Retina (tissue), 1 donor: ENCODE data around the gene RANGRF.
"Not testable (repeated sequence)": the region's sequence is repeated elsewhere in the genome, so short reads cannot be mapped to it uniquely, and the experiment has no call there.

Experiments used
- DNase-seq: peaks from one replicate; pipeline ENCODE4 v3.0.0-alpha.2; 2016

RANGRF gene

GRCh38 chr17:8288336-8289102, at the start of gene RANGRF:
TSS of gene RANGRF (plus strand) at chr17:8288670. CDS start at chr17:8288789, 119 bp downstream.
- DNase-seq: peak; percentile 96

DNA sequence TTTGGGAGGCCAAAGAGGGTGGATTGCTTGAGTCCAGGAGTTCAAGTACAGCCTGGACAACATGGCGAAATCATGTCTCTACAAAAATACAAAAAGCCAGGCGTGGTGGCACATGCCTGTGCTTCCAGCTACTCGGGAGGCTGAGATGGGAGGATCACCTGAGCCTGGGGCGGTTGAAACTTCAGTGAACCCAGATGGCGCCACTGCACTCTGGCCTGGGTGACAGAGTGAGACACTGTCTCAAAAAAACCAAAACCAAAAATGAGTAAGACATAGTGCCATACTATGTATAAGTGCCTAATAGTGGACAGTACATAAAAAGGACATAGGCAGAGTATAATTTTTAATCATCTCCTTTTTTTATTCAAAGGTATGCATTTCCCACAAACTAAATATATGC, 44.6 kb upstream of the RANGRF start:
- no peak for DNase-seq

GRCh38 chr17:8244768-8245167, 43.7 kb upstream of the RANGRF start:
- DNase-seq: no peak

DNA sequence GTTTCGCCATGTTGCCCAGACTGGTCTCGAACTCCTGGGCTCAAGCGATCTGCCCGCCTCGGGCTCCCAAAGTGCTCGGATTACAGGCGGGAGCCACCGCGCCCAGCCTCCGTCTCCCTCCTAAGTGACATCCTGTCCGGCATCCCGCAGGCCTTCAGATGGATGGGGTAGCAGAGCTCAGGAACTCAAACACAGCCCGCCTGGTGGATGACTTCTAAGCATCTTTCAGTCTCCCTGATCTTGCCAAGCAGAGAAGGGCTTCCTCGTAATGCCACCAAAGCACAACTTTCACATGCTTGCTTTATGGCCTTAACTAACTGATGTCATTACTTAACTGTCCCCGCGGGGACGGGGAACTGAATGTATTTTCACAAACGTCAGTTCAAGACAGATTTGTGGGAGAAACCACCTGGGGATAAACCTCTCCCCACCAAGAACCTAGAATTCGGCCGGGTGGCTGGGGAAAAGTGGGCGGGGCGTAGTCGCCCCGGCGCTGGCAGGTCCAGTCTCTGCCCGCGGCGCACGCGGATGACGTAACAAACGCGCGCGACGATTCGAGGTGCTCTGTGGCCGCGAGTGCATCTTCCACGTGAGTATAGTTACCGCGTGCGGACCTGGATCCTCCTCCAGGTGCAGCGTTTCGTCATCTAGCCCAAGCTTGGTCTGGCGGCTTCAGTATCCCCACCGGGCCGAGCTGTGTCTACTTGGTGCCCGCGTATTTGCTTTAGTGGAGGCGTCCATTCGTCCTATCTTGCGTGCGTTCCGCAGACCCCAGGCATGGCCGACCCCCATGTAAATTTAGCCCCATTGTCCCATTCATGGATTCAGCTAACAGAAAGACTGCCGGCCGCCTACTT, 39.5 kb upstream of the RANGRF start, which contains the start of gene PFAS:
Gene PFAS (plus strand): TSS at position 539 of the 857 bp plus-strand sequence. CDS start 4,649 bp downstream, outside the sequence.
- peak; percentile 97 for DNase-seq

- no peak for DNase-seq
Measured at GRCh38 chr17:8249621-8250500, 38.6 kb upstream of the RANGRF start.

DNA sequence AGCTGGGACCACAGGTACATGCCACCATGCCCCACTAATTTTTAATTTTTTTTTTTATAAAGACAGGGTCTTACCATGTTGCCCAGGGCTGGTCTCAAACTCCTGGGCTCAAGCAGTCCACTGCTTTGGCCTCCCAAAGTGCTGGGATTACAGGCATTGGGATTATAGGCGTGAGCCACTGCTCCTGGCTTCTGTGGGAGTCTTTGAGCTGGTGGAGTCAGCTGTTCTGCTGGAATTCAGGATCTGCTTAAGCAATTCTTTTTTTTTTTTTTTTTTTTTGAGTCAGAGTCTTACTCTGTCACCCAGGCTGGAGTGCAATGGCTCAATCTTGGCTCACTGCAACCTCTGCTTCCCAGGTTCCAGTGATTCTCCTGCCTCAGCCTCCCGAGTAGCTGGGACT, 37.1 kb upstream of the RANGRF start:
- DNase-seq: not testable (repeated sequence)

DNA sequence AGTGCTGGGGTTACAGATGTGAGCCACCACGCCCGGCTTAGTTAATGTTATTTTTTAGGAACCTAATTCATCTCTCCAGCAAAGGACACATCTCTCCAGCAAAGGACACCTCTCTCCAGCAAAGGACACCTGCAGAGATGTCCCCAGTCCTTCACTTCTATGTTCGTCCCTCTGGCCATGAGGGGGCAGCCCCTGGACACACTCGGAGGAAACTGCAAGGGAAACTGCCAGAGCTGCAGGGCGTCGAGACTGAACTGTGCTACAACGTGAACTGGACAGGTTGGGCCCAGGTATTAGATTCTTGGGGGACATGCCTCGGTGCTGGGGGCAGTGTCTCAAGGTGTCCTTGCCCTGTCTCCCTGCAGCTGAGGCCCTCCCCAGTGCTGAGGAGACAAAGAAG, 34.7 kb upstream of the RANGRF start:
- DNase-seq: no peak

DNA sequence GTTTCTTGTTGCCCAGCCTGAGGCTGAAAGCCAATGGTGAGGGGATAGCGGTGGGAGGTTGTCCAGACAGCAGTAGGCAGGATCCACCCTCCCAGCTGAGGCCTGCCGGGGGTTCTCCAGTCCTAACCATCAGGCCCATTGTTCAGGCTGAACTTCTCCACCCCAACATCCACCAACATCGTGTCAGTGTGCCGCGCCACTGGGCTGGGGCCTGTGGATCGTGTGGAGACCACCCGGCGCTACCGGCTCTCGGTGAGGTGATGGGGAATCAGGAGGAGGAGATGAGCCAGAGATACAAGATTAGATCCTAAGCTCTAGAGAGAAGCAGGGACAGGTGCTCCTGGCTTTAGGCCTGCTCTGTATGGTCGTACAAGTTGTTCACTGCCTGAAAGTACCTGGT, 33.6 kb upstream of the RANGRF start:
- DNase-seq: no peak

DNA sequence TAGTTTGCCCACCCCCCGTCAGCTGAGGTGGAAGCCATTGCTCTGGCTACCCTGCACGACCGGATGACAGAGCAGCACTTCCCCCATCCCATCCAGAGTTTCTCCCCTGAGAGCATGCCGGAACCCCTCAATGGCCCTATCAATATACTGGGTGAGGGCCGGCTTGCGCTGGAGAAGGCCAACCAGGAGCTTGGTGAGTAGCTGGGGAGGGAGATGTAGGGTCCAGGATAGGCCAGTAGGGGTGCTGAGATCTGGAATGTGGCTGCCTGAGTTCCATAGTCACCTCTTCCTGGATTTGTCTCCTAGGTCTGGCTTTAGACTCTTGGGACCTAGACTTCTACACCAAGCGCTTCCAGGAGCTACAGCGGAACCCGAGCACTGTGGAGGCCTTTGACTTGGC, 33.0 kb upstream of the RANGRF start:
- DNase-seq: no peak

DNA sequence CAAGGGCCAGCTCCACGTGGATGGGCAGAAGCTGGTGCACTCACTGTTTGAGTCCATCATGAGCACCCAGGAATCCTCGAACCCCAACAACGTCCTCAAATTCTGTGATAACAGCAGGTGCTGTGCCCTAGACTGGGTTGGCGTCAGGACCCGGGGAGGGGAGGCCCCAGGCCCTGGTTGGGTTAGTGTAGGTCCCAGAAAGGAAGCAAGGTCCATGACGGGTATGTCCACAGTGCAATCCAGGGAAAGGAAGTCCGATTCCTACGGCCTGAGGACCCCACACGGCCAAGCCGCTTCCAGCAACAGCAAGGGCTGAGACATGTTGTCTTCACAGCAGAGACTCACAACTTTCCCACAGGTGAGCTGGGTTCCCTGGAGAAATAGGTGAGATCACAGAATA, 32.2 kb upstream of the RANGRF start:
- no peak for DNase-seq

DNA sequence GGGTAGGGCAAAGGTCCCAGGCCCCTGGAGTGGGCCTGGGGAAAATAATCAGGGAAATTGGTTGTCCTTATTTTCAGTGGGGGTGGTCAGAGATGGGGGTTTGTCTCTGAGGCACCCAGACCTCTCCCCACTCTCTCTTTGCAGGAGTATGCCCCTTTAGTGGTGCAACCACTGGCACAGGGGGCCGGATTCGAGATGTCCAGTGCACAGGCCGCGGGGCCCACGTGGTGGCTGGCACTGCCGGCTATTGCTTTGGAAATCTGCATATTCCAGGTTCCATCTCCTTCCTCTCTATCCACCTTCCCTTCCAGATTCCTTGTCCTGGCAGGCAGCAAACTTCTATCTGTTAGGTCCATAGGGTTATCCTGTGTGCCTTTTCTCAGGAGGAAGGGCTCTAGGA, 31.8 kb upstream of the RANGRF start:
- DNase-seq: no peak

- no peak for DNase-seq
Measured at GRCh38 chr17:8257801-8258200, 30.7 kb upstream of the RANGRF start.

DNA sequence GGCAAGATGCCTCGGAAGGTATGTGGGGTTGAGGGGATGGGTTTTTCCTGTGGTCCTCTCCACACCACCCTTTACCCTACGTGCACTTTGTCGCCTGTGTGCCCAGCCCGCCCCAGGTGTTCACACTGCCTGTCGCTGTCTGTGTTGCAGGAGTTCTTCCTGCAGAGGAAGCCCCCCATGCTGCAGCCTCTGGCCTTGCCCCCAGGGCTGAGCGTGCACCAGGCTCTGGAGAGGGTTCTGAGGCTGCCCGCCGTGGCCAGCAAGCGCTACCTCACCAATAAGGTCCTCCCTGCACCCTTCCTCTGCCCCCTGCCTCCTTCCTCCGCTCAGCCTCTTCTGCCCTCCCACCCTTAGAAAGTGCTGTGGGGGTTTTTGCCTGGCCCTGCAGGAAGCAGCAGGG, 24.1 kb upstream of the RANGRF start:
- DNase-seq: no peak

GRCh38 chr17:8264836-8265542, 23.5 kb upstream of the RANGRF start:
- no peak for DNase-seq

DNA sequence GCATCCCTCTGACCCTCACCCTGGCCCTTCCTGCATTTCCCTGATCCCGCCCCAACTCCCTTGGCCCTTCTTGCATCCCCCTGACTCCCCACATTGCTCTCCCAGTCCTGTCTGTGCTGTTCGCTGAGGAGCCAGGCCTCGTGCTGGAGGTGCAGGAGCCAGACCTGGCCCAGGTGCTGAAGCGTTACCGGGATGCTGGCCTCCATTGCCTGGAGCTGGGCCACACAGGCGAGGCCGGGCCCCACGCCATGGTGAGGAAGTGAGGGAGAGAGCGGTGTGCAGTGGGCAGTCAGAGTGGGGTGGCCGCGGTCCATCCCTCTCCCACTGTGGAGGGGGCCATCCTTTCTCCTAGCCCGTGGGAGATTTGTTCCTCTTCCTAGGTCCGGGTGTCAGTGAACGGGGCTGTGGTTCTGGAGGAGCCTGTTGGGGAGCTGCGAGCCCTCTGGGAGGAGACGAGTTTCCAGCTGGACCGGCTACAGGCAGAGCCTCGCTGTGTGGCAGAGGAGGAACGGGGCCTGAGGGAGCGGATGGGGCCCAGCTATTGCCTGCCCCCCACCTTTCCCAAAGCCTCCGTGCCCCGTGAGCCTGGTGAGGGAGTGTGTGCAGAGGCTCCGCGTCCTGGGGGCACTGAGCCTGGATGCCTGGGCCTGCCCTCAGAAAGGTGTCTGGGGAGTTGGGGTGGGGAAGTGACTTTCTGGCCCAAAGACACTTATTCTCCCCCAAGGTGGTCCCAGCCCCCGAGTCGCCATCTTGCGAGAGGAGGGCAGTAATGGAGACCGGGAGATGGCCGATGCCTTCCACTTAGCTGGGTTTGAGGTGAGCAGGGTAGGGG, 21.6 kb upstream of the RANGRF start:
- DNase-seq: no peak

- no peak for DNase-seq
Measured at GRCh38 chr17:8267480-8268147, 20.9 kb upstream of the RANGRF start.

DNA sequence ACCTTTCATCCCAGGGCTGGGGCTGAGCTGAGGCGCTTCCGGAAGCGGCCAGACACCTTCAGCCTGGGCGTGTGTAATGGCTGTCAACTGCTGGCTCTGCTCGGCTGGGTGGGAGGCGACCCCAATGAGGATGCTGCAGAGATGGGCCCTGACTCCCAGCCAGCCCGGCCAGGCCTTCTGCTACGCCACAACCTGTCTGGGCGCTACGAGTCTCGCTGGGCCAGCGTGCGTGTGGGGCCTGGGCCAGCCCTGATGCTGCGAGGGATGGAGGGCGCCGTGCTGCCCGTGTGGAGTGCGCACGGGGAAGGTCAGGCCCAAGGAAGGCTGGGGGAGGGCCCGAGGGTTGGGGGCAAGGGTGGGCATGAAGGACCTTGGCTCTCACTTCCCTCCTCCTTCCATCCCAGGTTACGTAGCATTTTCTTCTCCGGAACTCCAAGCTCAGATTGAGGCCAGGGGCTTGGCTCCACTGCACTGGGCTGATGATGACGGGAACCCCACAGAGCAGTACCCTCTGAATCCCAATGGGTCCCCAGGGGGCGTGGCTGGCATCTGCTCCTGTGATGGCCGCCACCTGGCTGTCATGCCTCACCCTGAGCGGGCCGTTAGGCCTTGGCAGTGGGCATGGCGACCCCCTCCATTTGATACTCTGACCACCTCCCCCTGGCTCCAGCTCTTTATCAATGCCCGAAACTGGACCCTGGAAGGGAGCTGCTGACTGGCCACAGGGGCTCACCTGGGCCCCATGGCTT, 19.7 kb upstream of the RANGRF start:
- DNase-seq: no peak

GRCh38 chr17:8272421-8272820, 16.0 kb upstream of the RANGRF start:
- DNase-seq: no peak

GRCh38 chr17:8273884-8274444, 14.5 kb upstream of the RANGRF start:
- DNase-seq: no peak

GRCh38 chr17:8274816-8275215, 13.7 kb upstream of the RANGRF start:
- DNase-seq: no peak
